Fibroblast of skin of abdomen (primary cell): ENCODE results near the gene TASL.
"Not testable (repeated sequence)": the region's sequence is repeated elsewhere in the genome, so short reads cannot be mapped to it uniquely, and the experiment has no call there.

Experiments used
- DNase-seq: peaks from one replicate; pipeline ENCODE4 v3.0.0-alpha.2; 2013

The TASL gene

DNA sequence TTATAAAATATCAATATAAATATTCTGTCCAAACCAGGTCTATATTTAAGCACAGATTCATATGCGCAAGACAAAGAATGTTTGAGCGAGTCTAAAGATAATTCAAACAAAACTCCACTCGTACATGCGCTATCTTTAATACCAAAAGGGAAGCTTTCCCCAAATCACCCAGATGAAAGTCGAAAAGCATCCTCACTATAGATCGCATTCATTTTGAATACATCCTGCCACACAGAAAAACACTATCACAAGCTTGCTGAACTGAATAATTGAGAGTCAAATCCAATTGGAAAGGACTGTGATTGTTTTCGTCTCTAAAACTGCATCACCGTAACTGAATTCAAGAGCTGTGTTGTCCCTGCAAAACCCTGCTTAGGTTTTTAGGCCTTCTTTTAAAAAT, 685 bp downstream of the TASL start:
- DNase-seq, result no peak

- no peak for DNase-seq
Measured at GRCh38 chrX:30573125-30573524, 4.4 kb downstream of the TASL start.

- DNase-seq, result no peak
Measured at GRCh38 chrX:30572678-30573077, 4.9 kb downstream of the TASL start.

DNA sequence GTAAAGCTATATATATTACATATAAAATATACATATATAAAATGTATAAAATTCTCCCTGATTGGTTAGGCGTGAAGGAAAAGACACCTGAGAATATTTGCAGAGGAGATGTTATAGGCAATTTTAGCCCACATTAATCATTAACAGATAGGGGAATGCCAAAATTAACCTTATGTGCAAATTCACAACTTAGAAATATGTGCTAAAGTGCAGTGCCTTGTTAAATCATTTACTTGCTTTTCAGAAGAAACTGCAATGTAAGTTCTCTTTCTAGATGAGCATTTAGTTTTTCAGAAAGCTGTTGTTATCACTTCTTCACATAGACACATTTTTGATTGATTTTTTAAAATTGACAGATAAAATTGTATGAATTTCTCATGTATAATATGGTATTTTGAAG, 5.6 kb downstream of the TASL start:
- no peak for DNase-seq

DNA sequence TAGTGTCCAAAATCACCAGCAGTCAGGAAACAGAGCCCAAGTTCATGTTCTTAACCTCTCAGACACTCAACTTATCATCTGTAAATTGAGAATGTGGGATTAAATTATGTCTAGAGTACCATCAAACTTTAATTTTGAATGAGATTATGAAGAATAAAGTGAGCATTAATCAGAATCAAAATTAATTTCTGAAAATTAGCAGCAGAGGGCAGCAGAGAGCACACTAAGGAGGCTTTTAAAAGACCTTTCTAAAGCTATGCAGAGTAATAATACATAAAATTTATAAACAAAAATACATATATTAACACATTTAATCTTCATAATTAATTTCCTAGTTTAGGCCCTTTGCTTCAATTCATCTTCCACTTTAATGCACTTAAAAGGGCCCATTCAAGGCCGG, 7.1 kb downstream of the TASL start:
- peak; percentile 4 for DNase-seq

DNA sequence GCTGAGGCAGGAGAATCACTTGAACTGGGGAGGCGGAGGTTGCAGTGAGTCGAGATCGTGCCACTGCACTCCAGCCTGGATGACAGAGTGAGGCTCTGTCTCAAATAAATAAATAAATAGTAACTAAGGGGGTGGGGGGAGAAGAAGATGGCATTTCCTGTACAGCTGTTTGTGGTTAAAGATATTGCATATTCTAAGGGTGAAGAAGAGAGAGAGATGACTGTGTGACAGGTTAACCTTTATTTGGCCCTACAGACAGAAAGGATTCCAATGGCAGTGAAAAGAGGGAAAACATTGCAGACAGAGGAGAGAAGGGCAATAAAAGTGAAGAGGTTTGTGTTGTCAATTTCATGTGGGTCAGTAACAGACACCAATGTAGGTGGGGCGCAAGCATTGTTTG, 9.4 kb downstream of the TASL start:
- DNase-seq, result peak; percentile 66

GRCh38 chrX:30563070-30563469, 14.5 kb downstream of the TASL start:
- DNase-seq, result not testable (repeated sequence)

GRCh38 chrX:30561191-30561590, 16.4 kb downstream of the TASL start:
- DNase-seq, result no peak

DNA sequence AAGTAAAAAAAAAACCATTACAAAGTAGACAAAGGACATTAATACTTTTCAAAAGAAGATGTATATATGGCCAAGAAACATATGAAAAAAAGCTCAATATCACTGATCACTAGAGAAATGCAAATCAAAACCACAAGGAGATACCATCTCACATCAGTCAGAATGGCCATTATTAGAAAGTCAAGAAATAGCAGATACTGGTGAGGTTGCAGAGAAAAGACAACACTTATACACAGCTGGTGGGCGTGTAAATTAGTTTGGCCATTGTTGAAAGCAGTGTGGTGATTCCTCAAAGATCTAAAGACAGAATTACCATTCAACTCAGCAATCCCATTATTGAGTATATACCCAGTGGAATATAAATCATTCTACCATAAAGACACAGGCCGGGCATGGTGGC, 39.3 kb downstream of the TASL start:
- DNase-seq, result no peak

DNA sequence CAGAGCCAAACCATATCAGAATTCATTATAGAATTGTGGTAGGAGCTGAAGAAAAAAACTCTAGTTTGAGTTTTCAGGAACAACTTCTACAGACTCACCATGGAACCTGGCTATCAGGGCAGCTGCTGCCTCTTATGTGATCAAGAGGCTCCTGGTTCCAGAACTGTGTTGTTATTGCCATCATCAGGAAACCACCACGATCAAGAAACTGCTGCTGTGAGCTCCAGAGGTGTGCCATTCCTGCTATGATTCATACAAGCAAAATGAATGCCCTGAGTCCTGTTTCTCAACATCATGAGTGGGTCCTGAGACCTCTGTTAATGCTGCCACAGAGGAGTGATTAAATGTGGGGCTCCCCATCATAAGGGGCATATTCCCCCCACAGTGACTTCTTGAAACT, 43.7 kb downstream of the TASL start:
- no peak for DNase-seq

GRCh38 chrX:30533266-30533665, 44.3 kb downstream of the TASL start:
- DNase-seq, result peak; percentile 5

- peak; percentile 9 for DNase-seq
Measured at GRCh38 chrX:30530606-30531005, 47.0 kb downstream of the TASL start.

DNA sequence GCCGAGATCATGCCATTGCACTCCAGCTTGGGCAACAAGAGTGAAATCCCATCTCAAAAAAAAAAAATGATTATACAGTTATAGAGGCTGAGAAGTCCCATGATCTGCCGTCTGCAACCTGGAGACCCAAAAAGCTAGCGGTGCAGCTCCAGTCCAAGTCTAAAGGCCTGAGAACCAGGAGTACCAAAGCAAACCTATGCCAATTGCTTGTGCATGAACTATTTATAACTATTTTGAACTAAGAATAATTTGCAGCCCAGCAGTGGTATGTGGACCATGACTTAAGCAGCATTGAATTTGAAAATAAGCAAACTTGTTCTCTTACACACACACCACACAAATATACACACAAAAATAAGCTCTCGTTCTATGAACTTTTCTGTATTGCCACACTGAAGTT, 51.8 kb downstream of the TASL start:
- no peak for DNase-seq

DNA sequence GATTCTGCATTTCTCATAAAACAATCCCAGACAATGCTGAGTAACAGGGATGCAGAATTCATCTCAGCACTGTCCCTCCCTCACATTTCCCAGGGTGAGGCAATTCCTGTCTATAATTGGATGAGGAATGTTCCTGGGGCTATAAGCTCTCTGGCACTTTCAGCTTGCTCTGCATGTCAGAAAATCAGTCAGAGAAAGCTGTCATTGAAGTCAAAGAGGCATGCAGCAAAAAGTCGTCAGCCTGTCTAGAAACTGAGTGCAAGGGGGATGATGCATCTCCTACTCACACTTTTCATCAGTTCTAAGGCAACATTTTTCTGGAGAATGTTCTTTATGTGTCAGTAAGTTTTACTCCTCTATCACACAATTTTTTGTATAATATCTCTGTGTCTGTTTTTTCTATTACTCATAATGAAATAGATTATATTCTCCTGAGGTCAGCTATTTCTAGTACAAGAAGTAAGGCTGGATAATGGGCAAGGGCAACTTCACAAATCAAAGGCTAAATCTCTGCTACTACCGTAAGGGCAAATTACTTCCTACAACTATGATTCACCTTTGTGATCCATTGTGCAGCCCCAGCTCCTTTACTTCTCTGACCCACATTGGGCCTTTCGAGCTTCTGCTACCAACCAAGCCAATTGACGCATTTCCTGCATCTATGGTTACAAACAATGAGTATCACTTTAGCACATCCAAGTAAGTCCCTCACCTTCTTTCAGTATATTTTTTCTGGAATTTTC, 56.0 kb downstream of the TASL start:
- DNase-seq, result peak; percentile 83

DNA sequence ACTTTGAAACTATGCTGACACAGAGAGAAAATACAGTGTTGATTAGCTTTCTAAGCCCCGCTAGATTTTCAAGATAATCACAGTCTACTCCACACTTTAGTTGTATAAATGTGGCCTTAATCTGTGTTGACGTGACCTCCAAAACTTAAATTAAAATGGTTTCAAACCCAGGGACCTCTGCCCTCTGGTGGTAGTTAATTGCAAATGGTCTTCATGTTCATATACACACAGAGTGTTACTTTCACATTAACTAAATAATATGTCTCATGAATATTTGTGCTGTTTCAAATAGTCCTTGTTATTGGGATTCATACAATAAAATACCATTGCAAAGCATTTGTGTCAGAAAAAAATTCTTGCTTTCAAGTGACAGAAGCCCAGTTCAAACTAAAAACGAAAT, 64.3 kb downstream of the TASL start:
- DNase-seq, result no peak
